ENCODE results near the gene PTPRD. TPM values are rescaled to one million over a fixed set of nuclear protein-coding genes. Genes with fewer than 3 reads are reported as not detected.

The PTPRD gene
- total and polyA plus RNA-seq, 9 donors: 45.2 to 104 (median 80.0) TPM

- no peaks in the 10 kb centered on the region for H3K9me3 ChIP-seq (replicated peaks; ENCODE audit: control insufficient read depth, low read depth, low read length)
- H3K36me3 ChIP-seq (ENCODE audit: control insufficient read depth, insufficient read depth, low read length): no peaks in the 10 kb centered on the region
- H3K27ac ChIP-seq (ENCODE audit: low read length): no peak overlapping the region
- DNase-seq: no peak
- H3K4me1 ChIP-seq (ENCODE audit: control insufficient read depth, insufficient read depth, low read length): peaks cover 9% of the 10 kb centered on the region
- WGBS (ENCODE audit: insufficient coverage): no CpG with 5 or more reads among the region's 1 CpG
- H3K27me3 ChIP-seq (ENCODE audit: control insufficient read depth, insufficient read depth, low read length): no peaks in the 10 kb centered on the region
- no peak overlapping the region for H3K4me3 ChIP-seq (ENCODE audit: low read length)
These were observed 1738.3 kb downstream of the PTPRD start for GRCh38 chr9:8874482-8874881.

DNA sequence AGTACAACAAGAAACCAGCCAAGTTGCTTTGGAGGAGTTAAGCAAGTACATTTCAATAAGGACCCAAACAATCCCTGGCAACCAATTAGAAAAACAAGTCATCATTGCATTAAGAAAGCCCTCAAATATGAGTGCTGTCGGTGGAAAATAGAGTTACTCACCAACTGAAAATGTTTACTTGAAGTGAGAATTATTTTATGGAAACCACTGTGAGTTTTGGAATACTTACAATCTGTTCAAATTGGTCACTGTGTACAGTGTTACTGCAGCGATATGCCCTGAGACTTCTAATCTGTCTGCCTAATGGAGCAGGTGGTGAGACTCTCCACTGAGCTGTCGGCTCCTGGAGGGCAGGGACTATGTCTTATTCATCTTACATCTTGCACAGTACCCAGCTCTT lies 1740.0 kb downstream of the PTPRD start:
- Histone ChIP-seq H3K27ac (ENCODE audit: low read length) (no peak overlapping the region), H3K4me1 (ENCODE audit: control insufficient read depth, insufficient read depth, low read length) (peaks cover 9% of the 10 kb centered on the region), H3K4me3 (ENCODE audit: low read length) (no peak overlapping the region), H3K36me3 (ENCODE audit: control insufficient read depth, insufficient read depth, low read length) (no peaks in the 10 kb centered on the region), H3K27me3 (ENCODE audit: control insufficient read depth, insufficient read depth, low read length) (no peaks in the 10 kb centered on the region), H3K9me3 (replicated peaks; ENCODE audit: control insufficient read depth, low read depth, low read length) (no peaks in the 10 kb centered on the region)
- WGBS (ENCODE audit: insufficient coverage): 55% methylated on average over 2 of the region's 3 CpGs
- DNase-seq: no peak

GRCh38 chr9:8871796-8872445 lies 1740.9 kb downstream of the PTPRD start:
- Histone ChIP-seq H3K4me3 (ENCODE audit: low read length) (no peak overlapping the region), H3K27ac (ENCODE audit: low read length) (no peak overlapping the region), H3K36me3 (ENCODE audit: control insufficient read depth, insufficient read depth, low read length) (no peaks in the 10 kb centered on the region), H3K27me3 (ENCODE audit: control insufficient read depth, insufficient read depth, low read length) (no peaks in the 10 kb centered on the region), H3K4me1 (ENCODE audit: control insufficient read depth, insufficient read depth, low read length) (peaks cover 9% of the 10 kb centered on the region), H3K9me3 (replicated peaks; ENCODE audit: control insufficient read depth, low read depth, low read length) (no peaks in the 10 kb centered on the region)
- no peak for DNase-seq
- 100% methylated on average over 1 of the region's 3 CpGs for WGBS (ENCODE audit: insufficient coverage)

DNA sequence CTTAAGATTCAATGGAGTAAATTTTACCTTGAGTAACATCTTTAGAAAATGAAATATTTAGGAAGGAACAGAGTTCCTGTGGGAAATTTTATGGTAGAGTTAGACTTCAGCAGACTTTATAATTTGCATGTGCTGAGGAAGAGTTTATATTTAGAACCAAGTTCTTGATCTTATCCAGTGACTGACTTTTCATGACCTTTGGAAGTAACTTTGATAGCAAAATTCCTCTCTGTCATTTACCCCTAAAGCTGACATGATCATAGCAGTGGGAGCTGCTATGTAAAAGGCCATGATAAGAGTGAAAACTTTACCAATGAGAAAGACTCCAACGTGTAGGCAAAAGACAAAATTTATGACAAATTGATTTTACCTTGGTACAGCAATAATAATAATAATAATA lies 1741.4 kb downstream of the PTPRD start:
- Histone ChIP-seq H3K36me3 (ENCODE audit: control insufficient read depth, insufficient read depth, low read length) (no peaks in the 10 kb centered on the region), H3K9me3 (replicated peaks; ENCODE audit: control insufficient read depth, low read depth, low read length) (no peaks in the 10 kb centered on the region), H3K27ac (ENCODE audit: low read length) (no peak overlapping the region), H3K4me1 (ENCODE audit: control insufficient read depth, insufficient read depth, low read length) (peaks cover 9% of the 10 kb centered on the region), H3K4me3 (ENCODE audit: low read length) (no peak overlapping the region), H3K27me3 (ENCODE audit: control insufficient read depth, insufficient read depth, low read length) (no peaks in the 10 kb centered on the region)
- no CpG with 5 or more reads among the region's 1 CpG for WGBS (ENCODE audit: insufficient coverage)
- DNase-seq: no peak

DNA sequence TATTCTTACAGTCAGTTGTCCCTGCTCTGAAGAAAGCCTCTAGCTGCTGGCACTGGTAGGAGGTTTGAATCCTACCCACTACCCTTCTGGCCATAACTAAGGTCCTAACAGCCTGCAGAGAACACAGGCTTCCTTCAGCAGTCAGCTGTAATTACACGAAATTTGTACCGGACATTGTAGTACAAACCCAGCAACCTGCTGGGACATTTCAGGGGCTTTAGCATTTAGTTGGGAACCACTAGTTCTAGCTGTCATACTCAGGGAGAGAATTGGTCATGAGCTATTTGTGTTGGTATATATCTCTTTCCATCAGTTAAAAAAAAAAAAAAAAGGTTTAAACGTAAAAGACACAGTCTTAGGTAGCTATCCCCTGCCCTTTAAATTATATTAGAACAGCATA lies 1743.0 kb downstream of the PTPRD start:
- H3K4me3 ChIP-seq (ENCODE audit: low read length): no peak overlapping the region
- H3K27me3 ChIP-seq (ENCODE audit: control insufficient read depth, insufficient read depth, low read length): no peaks in the 10 kb centered on the region
- H3K9me3 ChIP-seq (replicated peaks; ENCODE audit: control insufficient read depth, low read depth, low read length): no peaks in the 10 kb centered on the region
- DNase-seq: no peak
- H3K4me1 ChIP-seq (ENCODE audit: control insufficient read depth, insufficient read depth, low read length): peaks cover 9% of the 10 kb centered on the region
- no peaks in the 10 kb centered on the region for H3K36me3 ChIP-seq (ENCODE audit: control insufficient read depth, insufficient read depth, low read length)
- H3K27ac ChIP-seq (ENCODE audit: low read length): no peak overlapping the region
- no CpG with 5 or more reads among the region's 3 CpGs for WGBS (ENCODE audit: insufficient coverage)

- no peak overlapping the region for H3K27ac ChIP-seq (ENCODE audit: low read length)
- peaks cover 9% of the 10 kb centered on the region for H3K4me1 ChIP-seq (ENCODE audit: control insufficient read depth, insufficient read depth, low read length)
- no peaks in the 10 kb centered on the region for H3K27me3 ChIP-seq (ENCODE audit: control insufficient read depth, insufficient read depth, low read length)
- no peak overlapping the region for H3K4me3 ChIP-seq (ENCODE audit: low read length)
- no peaks in the 10 kb centered on the region for H3K9me3 ChIP-seq (replicated peaks; ENCODE audit: control insufficient read depth, low read depth, low read length)
- no peak for DNase-seq
- WGBS (ENCODE audit: insufficient coverage): no CpG with 5 or more reads among the region's 1 CpG
- no peaks in the 10 kb centered on the region for H3K36me3 ChIP-seq (ENCODE audit: control insufficient read depth, insufficient read depth, low read length)
These were observed 1744.2 kb downstream of the PTPRD start for GRCh38 chr9:8868632-8869031.

DNA sequence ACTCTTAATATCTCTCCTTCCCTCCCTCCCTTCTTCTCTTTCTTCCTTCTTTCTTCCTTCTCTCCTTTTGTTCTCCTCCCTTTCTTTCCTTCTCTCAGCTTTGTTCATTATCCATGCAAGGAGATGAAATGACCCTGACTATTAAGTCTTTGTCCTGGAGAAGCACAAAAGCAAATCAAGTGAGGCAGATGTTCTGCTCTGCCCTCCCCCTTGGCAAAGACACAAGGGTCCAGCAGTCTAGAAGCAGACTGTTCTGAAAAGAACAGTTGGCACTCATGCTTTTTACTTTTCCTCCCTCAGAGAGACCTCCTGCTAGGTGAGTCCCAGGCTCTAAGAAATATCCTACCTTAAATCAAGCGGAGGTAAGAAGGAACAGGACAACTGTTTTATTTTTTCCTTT lies 1745.7 kb downstream of the PTPRD start:
- Histone ChIP-seq H3K27me3 (ENCODE audit: control insufficient read depth, insufficient read depth, low read length) (no peaks in the 10 kb centered on the region), H3K4me1 (ENCODE audit: control insufficient read depth, insufficient read depth, low read length) (peaks cover 11% of the 10 kb centered on the region), H3K27ac (ENCODE audit: low read length) (no peak overlapping the region), H3K9me3 (replicated peaks; ENCODE audit: control insufficient read depth, low read depth, low read length) (no peaks in the 10 kb centered on the region), H3K36me3 (ENCODE audit: control insufficient read depth, insufficient read depth, low read length) (no peaks in the 10 kb centered on the region), H3K4me3 (ENCODE audit: low read length) (no peak overlapping the region)
- DNase-seq: no peak
- whole genome bisulfite sequencing (ENCODE audit: insufficient coverage): no CpG with 5 or more reads among the region's 1 CpG

DNA sequence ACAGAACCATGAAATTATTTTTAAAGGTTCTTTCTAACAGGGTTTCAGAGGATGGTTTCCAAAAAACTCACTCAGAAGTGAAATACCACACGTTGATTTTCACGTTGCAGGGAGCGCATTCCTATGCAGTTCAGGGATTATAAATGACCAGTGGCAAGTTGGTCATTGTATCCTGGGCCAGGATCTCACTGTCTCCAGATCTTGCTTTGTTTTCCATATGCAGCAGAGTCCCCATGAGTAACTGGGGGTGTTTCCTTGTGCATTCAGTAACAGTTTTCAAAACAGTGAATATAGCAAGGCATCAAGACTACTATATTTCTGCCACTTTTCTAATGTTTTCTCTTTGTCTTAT lies 1748.3 kb downstream of the PTPRD start:
- Histone ChIP-seq H3K27me3 (ENCODE audit: control insufficient read depth, insufficient read depth, low read length) (no peaks in the 10 kb centered on the region), H3K36me3 (ENCODE audit: control insufficient read depth, insufficient read depth, low read length) (no peaks in the 10 kb centered on the region), H3K4me1 (ENCODE audit: control insufficient read depth, insufficient read depth, low read length) (peaks cover 7% of the 10 kb centered on the region), H3K9me3 (replicated peaks; ENCODE audit: control insufficient read depth, low read depth, low read length) (no peaks in the 10 kb centered on the region), H3K4me3 (ENCODE audit: low read length) (no peak overlapping the region), H3K27ac (ENCODE audit: low read length) (no peak overlapping the region)
- WGBS (ENCODE audit: insufficient coverage): 53% methylated on average over 3 of the region's 3 CpGs
- no peak for DNase-seq

DNA sequence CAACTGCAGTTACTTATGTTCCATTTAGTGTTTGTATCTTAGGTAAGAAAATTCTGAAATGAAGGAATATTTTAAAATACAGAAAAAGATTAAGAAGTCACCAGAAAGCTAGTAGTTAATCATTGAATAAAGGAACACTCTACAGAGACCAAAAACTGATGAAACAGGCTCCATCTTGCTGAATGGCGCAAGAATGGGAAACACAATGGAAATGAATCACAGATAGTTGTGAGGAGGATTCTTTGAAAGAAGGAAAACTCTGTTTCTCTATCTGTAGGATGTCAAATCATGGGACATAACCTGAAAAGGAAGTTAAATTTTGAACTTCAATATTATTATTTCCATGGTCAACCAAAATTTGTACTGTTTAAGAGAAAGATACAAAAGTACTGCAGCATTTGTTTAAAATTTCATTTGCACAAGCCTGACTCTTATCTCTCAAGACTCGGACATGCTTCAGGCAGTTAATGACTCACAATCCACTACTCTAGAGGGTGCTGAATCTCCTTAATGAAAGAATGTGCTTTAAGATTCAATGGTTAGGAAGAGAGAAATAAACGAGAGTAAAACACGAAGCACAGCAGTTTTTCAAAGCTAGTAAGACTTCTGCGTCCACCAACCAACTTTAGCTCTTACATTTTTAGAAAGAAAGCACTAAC lies 1748.8 kb downstream of the PTPRD start:
- WGBS (ENCODE audit: insufficient coverage): no CpG with 5 or more reads among the region's 5 CpGs
- peaks cover 12% of the 10 kb centered on the region for H3K4me1 ChIP-seq (ENCODE audit: control insufficient read depth, insufficient read depth, low read length)
- no peak overlapping the region for H3K27ac ChIP-seq (ENCODE audit: low read length)
- H3K27me3 ChIP-seq (ENCODE audit: control insufficient read depth, insufficient read depth, low read length): no peaks in the 10 kb centered on the region
- DNase-seq: no peak
- no peak overlapping the region for H3K4me3 ChIP-seq (ENCODE audit: low read length)
- no peaks in the 10 kb centered on the region for H3K36me3 ChIP-seq (ENCODE audit: control insufficient read depth, insufficient read depth, low read length)
- no peaks in the 10 kb centered on the region for H3K9me3 ChIP-seq (replicated peaks; ENCODE audit: control insufficient read depth, low read depth, low read length)

- H3K4me3 ChIP-seq (ENCODE audit: low read length): no peak overlapping the region
- no CpG with 5 or more reads among the region's 3 CpGs for WGBS (ENCODE audit: insufficient coverage)
- no peak for DNase-seq
- no peak overlapping the region for H3K27ac ChIP-seq (ENCODE audit: low read length)
- no peaks in the 10 kb centered on the region for H3K9me3 ChIP-seq (replicated peaks; ENCODE audit: control insufficient read depth, low read depth, low read length)
- peaks cover 4% of the 10 kb centered on the region for H3K27me3 ChIP-seq (ENCODE audit: control insufficient read depth, insufficient read depth, low read length)
- peaks cover 20% of the 10 kb centered on the region for H3K4me1 ChIP-seq (ENCODE audit: control insufficient read depth, insufficient read depth, low read length)
- H3K36me3 ChIP-seq (ENCODE audit: control insufficient read depth, insufficient read depth, low read length): no peaks in the 10 kb centered on the region
These were observed 1749.7 kb downstream of the PTPRD start for GRCh38 chr9:8863069-8863468.
